ENCODE results near the gene SPRY2. TPM values are rescaled to one million over a fixed set of nuclear protein-coding genes. Genes with fewer than 3 reads are reported as not detected.

Gene SPRY2
- under 1 TPM; 0.38 to 0.42 TPM for total RNA-seq
- not detected for polyA plus RNA-seq

DNA sequence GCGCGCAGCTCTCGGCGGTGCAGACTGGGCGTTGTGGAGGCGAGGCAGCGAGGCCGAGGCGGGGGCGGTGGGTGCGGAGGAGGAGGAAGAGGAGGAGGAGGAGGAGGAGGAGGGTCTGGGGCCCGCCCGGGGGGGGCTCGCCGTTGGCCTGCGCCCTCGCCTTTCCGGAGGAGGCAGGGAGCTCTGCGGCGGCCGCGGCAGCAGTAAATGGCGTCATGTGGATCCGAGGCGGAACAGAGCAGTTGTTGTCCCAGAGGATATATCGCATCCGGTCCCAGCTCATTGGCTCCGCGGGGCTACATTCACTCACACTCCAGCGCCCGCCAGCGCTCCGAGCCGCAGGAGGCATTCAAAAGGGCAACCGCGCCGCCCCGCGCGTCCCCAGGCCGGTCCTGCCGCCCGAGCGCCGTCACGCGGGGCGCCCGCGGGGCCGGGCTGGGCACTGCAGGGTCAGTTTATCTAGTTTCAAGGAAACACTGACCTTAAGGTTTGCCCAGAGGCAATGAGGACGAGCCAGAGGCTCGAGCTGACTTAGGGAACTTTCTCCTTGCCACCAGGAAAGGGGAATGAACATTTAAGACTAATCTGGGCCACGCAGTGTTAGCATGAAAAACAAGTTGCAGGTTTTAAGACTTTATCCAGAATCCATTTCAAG is at the start of gene SPRY2:
SPRY2 (minus strand) TSS at position 26 of the 655 bp plus-strand sequence. CDS start 3,421 bp downstream, outside the sequence.
- Histone ChIP-seq H3K4me1 (ENCODE audit: insufficient read depth, low read length) (peaks cover 38% of the 10 kb centered on the region), H3K36me3 (ENCODE audit: insufficient read depth, low read length) (no peaks in the 10 kb centered on the region), H3K27me3 (ENCODE audit: insufficient read depth, low read length) (peaks cover 24% of the 10 kb centered on the region), H3K4me3 (ENCODE audit: low read length in 2 of 2) (peak within 1 kb of the TSS in 1 of 2 donors; percentile 47), H3K27ac (ENCODE audit: low read depth, low read length) (no peak within 1 kb of the TSS), H3K9me3 (ENCODE audit: control insufficient read depth in 1 of 2, low read length in 2 of 2) (no peaks in the 10 kb centered on the region)
- DNase-seq = no peak
- H3K27ac Mint-ChIP-seq = peak within 1 kb of the TSS in 1 of 7 donors; percentile 25
- intact Hi-C loops (cut with micrococcal nuclease) = loop anchor here (5.0 kb wide), 1 partner anchor 934 kb away; the partner anchor contains the start of gene RBM26
- ChIA-PET CTCF (ENCODE audit: partially characterized antibody) (interaction anchor here (1.3 kb wide), 1 partner anchor 27 kb away, joined by 3 read pairs; no protein-coding TSS in a partner anchor), POLR2A (ENCODE audit: partially characterized antibody) (no interaction called here)
- H3K27me3 Mint-ChIP-seq = peaks cover 20 to 28% of the 10 kb centered on the region in 2 donors
- peaks cover 9 to 28% (median 19%) of the 10 kb centered on the region in 4 donors for H3K4me1 Mint-ChIP-seq
- no peaks in the 10 kb centered on the region for H3K36me3 Mint-ChIP-seq
- peaks cover 0 to 6% (median 0%) of the 10 kb centered on the region in 8 donors for H3K9me3 Mint-ChIP-seq
- peak within 1 kb of the TSS; percentile 80 to 86 (median 85) for H3K4me3 Mint-ChIP-seq

DNA sequence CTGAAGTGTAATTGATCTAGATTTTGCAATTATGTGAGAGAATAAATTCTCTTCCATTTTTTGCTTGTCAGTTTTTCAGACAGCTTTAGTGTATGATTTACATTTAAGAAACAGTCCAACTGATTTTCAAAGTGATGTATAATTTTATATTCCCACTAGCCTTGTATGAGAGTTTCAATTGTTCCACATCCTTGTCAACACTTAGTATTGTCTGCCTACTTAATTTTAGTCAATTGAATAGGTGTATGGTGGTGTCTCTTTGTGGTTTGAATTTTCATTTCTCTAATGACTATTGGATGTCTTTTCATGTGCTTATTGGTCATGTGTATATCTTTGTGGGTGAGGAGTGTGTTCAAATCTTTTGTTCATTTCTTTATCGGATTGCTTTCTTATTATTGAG is 49.4 kb upstream of the SPRY2 start:
- Mint-ChIP-seq H3K27me3 (no peaks in the 10 kb centered on the region), H3K27ac (no peak overlapping the region), H3K4me1 (peaks cover 0 to 8% (median 2%) of the 10 kb centered on the region in 4 donors), H3K36me3 (no peaks in the 10 kb centered on the region), H3K9me3 (peaks cover 0 to 25% (median 8%) of the 10 kb centered on the region in 8 donors), H3K4me3 (no peak overlapping the region)
- Histone ChIP-seq H3K9me3 (ENCODE audit: control insufficient read depth in 1 of 2, low read length in 2 of 2) (no peaks in the 10 kb centered on the region), H3K27me3 (ENCODE audit: insufficient read depth, low read length) (no peaks in the 10 kb centered on the region), H3K4me3 (ENCODE audit: low read length in 2 of 2) (no peak overlapping the region), H3K4me1 (ENCODE audit: insufficient read depth, low read length) (no peaks in the 10 kb centered on the region), H3K27ac (ENCODE audit: low read depth, low read length) (no peak overlapping the region), H3K36me3 (ENCODE audit: insufficient read depth, low read length) (no peaks in the 10 kb centered on the region)
- CTCF ChIA-PET (ENCODE audit: partially characterized antibody) = no interaction called here
- POLR2A ChIA-PET (ENCODE audit: partially characterized antibody) = no interaction called here
- intact Hi-C loops (cut with micrococcal nuclease) = no loop called here
- no peak for DNase-seq

DNA sequence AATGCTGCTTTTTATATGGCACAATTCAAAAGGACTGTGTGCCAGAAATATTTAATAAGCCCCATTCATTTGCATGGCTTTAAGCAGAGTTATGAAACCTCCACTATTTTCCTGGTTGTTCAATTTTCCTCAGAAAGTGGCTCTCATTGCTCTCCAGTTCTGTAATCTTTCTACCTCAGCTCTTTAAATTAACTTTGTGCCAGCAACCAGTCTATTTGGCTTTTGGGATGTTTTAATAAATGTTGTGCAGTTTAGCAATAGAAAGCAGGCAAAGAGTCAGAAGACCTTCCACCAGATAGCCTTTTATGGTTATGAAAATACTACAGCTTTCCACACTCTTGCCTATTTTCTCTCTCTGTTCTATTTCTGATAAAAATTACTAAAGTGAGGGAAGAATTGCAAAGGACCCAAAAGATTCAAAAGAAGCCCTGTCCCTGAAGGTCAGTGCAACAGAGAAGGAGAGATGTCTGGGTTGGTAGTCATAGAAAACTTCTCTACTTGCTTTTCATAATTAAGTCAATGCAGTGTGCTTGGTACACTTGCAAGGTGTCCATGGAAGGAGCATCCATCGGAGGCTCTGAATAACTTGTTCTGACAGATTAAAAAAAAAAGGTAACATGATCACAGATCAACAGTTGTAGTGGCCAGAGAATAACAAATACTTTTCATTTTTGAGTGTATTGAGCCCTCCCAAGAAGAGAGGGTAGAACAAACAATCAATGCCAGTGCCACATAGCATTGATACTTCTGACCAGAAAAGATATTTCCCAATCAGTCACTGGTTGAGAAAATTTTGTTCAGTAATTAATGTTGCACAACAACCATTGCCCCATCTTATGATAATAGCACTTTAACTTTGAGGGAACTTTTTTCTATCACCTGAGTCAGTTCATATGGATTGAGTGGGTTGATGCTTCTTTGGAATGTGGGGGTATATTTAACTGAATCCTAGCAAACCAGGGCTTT is 48.4 kb upstream of the SPRY2 start:
- Mint-ChIP-seq H3K4me3 (no peak overlapping the region), H3K36me3 (no peaks in the 10 kb centered on the region), H3K9me3 (peaks cover 0 to 23% (median 7%) of the 10 kb centered on the region in 8 donors), H3K4me1 (peaks cover 0 to 8% (median 2%) of the 10 kb centered on the region in 4 donors), H3K27ac (no peak overlapping the region), H3K27me3 (no peaks in the 10 kb centered on the region)
- Histone ChIP-seq H3K9me3 (ENCODE audit: control insufficient read depth in 1 of 2, low read length in 2 of 2) (no peaks in the 10 kb centered on the region), H3K27ac (ENCODE audit: low read depth, low read length) (no peak overlapping the region), H3K4me1 (ENCODE audit: insufficient read depth, low read length) (no peaks in the 10 kb centered on the region), H3K27me3 (ENCODE audit: insufficient read depth, low read length) (no peaks in the 10 kb centered on the region), H3K36me3 (ENCODE audit: insufficient read depth, low read length) (no peaks in the 10 kb centered on the region), H3K4me3 (ENCODE audit: low read length in 2 of 2) (no peak overlapping the region)
- intact Hi-C loops (cut with micrococcal nuclease) = no loop called here
- POLR2A ChIA-PET (ENCODE audit: partially characterized antibody) = no interaction called here
- CTCF ChIA-PET (ENCODE audit: partially characterized antibody) = interaction anchor here (0.6 kb wide), 1 partner anchor 1116 kb away, joined by 3 read pairs; no protein-coding TSS in a partner anchor
- DNase-seq = no peak

GRCh38 chr13:80388506-80388905 is 47.6 kb upstream of the SPRY2 start:
- peaks cover 0 to 14% (median 5%) of the 10 kb centered on the region in 8 donors for H3K9me3 Mint-ChIP-seq
- H3K36me3 Mint-ChIP-seq = no peaks in the 10 kb centered on the region
- Histone ChIP-seq H3K36me3 (ENCODE audit: insufficient read depth, low read length) (no peaks in the 10 kb centered on the region), H3K4me3 (ENCODE audit: low read length in 2 of 2) (no peak overlapping the region), H3K9me3 (ENCODE audit: control insufficient read depth in 1 of 2, low read length in 2 of 2) (no peaks in the 10 kb centered on the region), H3K27me3 (ENCODE audit: insufficient read depth, low read length) (no peaks in the 10 kb centered on the region), H3K4me1 (ENCODE audit: insufficient read depth, low read length) (no peaks in the 10 kb centered on the region), H3K27ac (ENCODE audit: low read depth, low read length) (no peak overlapping the region)
- H3K4me1 Mint-ChIP-seq = peaks cover 0 to 8% (median 3%) of the 10 kb centered on the region in 4 donors
- H3K27me3 Mint-ChIP-seq = no peaks in the 10 kb centered on the region
- H3K4me3 Mint-ChIP-seq = no peak overlapping the region
- POLR2A ChIA-PET (ENCODE audit: partially characterized antibody) = no interaction called here
- intact Hi-C loops (cut with micrococcal nuclease) = no loop called here
- CTCF ChIA-PET (ENCODE audit: partially characterized antibody) = interaction anchor here (0.6 kb wide), 1 partner anchor 1116 kb away, joined by 3 read pairs; no protein-coding TSS in a partner anchor
- no peak overlapping the region for H3K27ac Mint-ChIP-seq
- DNase-seq = no peak

DNA sequence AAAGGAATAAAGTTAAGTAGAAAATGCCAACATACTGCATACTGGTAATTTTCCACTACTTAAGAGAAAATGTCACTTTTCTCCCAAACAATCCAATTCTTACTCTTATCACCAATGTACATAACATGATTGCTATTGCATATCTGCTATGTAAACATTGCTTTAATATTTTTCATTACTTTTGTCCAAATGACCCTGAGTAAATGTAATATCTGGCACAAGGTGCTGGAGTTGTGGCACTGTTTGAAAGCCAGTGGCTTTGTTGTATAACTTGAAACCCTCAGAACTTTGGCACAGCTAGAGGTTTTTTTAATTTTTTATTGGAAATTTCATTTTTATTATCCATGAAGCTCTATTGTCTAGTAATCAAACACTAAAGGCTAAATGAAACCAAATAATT is 45.7 kb upstream of the SPRY2 start:
- Histone ChIP-seq H3K9me3 (ENCODE audit: control insufficient read depth in 1 of 2, low read length in 2 of 2) (no peaks in the 10 kb centered on the region), H3K4me1 (ENCODE audit: insufficient read depth, low read length) (no peaks in the 10 kb centered on the region), H3K36me3 (ENCODE audit: insufficient read depth, low read length) (no peaks in the 10 kb centered on the region), H3K27me3 (ENCODE audit: insufficient read depth, low read length) (no peaks in the 10 kb centered on the region), H3K4me3 (ENCODE audit: low read length in 2 of 2) (no peak overlapping the region), H3K27ac (ENCODE audit: low read depth, low read length) (no peak overlapping the region)
- no peak for DNase-seq
- CTCF ChIA-PET (ENCODE audit: partially characterized antibody) = no interaction called here
- Mint-ChIP-seq H3K27me3 (no peaks in the 10 kb centered on the region), H3K9me3 (peaks cover 0 to 7% (median 2%) of the 10 kb centered on the region in 8 donors), H3K4me1 (peaks cover 0 to 8% (median 3%) of the 10 kb centered on the region in 4 donors), H3K4me3 (no peak overlapping the region), H3K36me3 (no peaks in the 10 kb centered on the region), H3K27ac (no peak overlapping the region)
- POLR2A ChIA-PET (ENCODE audit: partially characterized antibody) = no interaction called here
- intact Hi-C loops (cut with micrococcal nuclease) = no loop called here

DNA sequence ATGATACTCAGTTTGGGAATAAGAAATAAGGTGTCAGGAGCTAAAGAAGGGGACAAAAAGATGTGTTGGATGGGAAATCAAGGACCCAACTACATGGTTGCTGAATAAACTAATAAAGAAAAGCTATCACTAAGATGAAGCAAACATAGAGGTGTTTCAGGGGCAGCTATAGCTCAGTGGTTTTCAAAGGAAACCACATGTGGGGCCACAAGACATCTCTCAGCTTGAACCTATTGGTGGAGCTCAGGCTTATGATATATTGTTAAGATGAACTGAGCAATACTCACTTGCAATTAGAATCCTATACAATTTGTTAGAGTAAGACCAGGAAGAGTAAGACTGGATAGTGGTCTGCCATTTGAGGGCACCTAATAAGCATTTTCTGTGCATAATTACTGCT is 45.1 kb upstream of the SPRY2 start:
- peaks cover 0 to 8% (median 3%) of the 10 kb centered on the region in 4 donors for H3K4me1 Mint-ChIP-seq
- no peaks in the 10 kb centered on the region for H3K9me3 ChIP-seq (ENCODE audit: control insufficient read depth in 1 of 2, low read length in 2 of 2)
- DNase-seq = no peak
- POLR2A ChIA-PET (ENCODE audit: partially characterized antibody) = no interaction called here
- H3K27ac ChIP-seq (ENCODE audit: low read depth, low read length) = no peak overlapping the region
- H3K4me3 Mint-ChIP-seq = no peak overlapping the region
- no peaks in the 10 kb centered on the region for H3K27me3 Mint-ChIP-seq
- intact Hi-C loops (cut with micrococcal nuclease) = no loop called here
- no peak overlapping the region for H3K4me3 ChIP-seq (ENCODE audit: low read length in 2 of 2)
- no peaks in the 10 kb centered on the region for H3K36me3 Mint-ChIP-seq
- H3K27me3 ChIP-seq (ENCODE audit: insufficient read depth, low read length) = no peaks in the 10 kb centered on the region
- no peak overlapping the region for H3K27ac Mint-ChIP-seq
- H3K9me3 Mint-ChIP-seq = peaks cover 0 to 7% (median 3%) of the 10 kb centered on the region in 8 donors
- H3K36me3 ChIP-seq (ENCODE audit: insufficient read depth, low read length) = no peaks in the 10 kb centered on the region
- no peaks in the 10 kb centered on the region for H3K4me1 ChIP-seq (ENCODE audit: insufficient read depth, low read length)
- CTCF ChIA-PET (ENCODE audit: partially characterized antibody) = no interaction called here

DNA sequence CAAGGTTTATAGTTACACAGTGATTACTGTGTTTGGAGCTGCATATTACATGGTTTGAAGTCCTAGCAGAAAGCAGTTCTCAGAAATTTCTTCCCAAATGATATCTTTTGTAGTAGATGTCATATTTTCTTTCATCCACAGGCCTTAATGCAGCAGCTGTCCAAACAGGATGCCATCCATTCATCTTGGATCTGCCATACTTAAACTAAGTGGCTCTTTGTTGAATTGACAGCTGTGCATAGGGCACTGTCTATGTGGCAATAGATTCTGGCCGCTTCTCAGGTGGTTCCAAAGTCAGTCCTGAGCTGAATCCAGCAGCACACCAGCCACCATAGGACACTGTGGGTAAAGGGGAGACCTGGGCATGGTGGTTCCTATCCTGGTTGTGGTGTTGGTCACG is 41.6 kb upstream of the SPRY2 start:
- POLR2A ChIA-PET (ENCODE audit: partially characterized antibody) = no interaction called here
- H3K36me3 Mint-ChIP-seq = no peaks in the 10 kb centered on the region
- H3K27ac Mint-ChIP-seq = no peak overlapping the region
- H3K9me3 Mint-ChIP-seq = peaks cover 0 to 3% (median 0%) of the 10 kb centered on the region in 8 donors
- intact Hi-C loops (cut with micrococcal nuclease) = no loop called here
- no peaks in the 10 kb centered on the region for H3K36me3 ChIP-seq (ENCODE audit: insufficient read depth, low read length)
- H3K4me3 Mint-ChIP-seq = no peak overlapping the region
- H3K27me3 ChIP-seq (ENCODE audit: insufficient read depth, low read length) = no peaks in the 10 kb centered on the region
- H3K27ac ChIP-seq (ENCODE audit: low read depth, low read length) = no peak overlapping the region
- no peaks in the 10 kb centered on the region for H3K9me3 ChIP-seq (ENCODE audit: control insufficient read depth in 1 of 2, low read length in 2 of 2)
- no peak for DNase-seq
- CTCF ChIA-PET (ENCODE audit: partially characterized antibody) = no interaction called here
- H3K4me3 ChIP-seq (ENCODE audit: low read length in 2 of 2) = no peak overlapping the region
- no peaks in the 10 kb centered on the region for H3K27me3 Mint-ChIP-seq
- no peaks in the 10 kb centered on the region for H3K4me1 ChIP-seq (ENCODE audit: insufficient read depth, low read length)
- peaks cover 0 to 8% (median 3%) of the 10 kb centered on the region in 4 donors for H3K4me1 Mint-ChIP-seq
